WTC11 (cell line): ENCODE results near the gene FHIT.

Experiments
- ATF6 ChIP-seq: sonication (generic); formaldehyde crosslinking; IDR thresholded peaks from 2 replicates; pipeline ENCODE4 v1.8.1; 2023; ENCODE audit warnings: mild to moderate bottlenecking, missing genetic modification reagents
- CTCF ChIP-seq: fragments of 200-600 bp; IDR thresholded peaks from 2 replicates; pipeline ENCODE4 v1.8.0; 2022; ENCODE audit warnings: antibody characterized with exemption
- ESRRA ChIP-seq: sonication (generic); formaldehyde crosslinking; IDR thresholded peaks from 2 replicates; pipeline ENCODE4 v1.8.1; 2022; ENCODE audit warnings: mild to moderate bottlenecking, missing genetic modification reagents, borderline replicate concordance
- ETV6 ChIP-seq: sonication (generic); formaldehyde crosslinking; IDR thresholded peaks from 2 replicates; pipeline ENCODE4 v1.8.1; 2022; ENCODE audit warnings: mild to moderate bottlenecking, missing genetic modification reagents
- JUN ChIP-seq: sonication (generic); formaldehyde crosslinking; IDR thresholded peaks from 2 replicates; pipeline ENCODE4 v1.8.0; 2023; ENCODE audit warnings: mild to moderate bottlenecking, missing genetic modification reagents
- NR2C2 ChIP-seq: sonication (generic); formaldehyde crosslinking; IDR thresholded peaks from 2 replicates; pipeline ENCODE4 v1.8.0; 2022; ENCODE audit warnings: mild to moderate bottlenecking, missing genetic modification reagents
- SMAD3 ChIP-seq: sonication (generic); formaldehyde crosslinking; IDR thresholded peaks from 2 replicates; pipeline ENCODE4 v1.8.0; 2022; ENCODE audit warnings: missing genetic modification reagents, mild to moderate bottlenecking, borderline replicate concordance
- TCF7 ChIP-seq: sonication (generic); formaldehyde crosslinking; IDR thresholded peaks from 2 replicates; pipeline ENCODE4 v1.8.0; 2022; ENCODE audit warnings: mild to moderate bottlenecking, low read depth, missing genetic modification reagents, moderate library complexity
- USF2 ChIP-seq: sonication (generic); formaldehyde crosslinking; IDR thresholded peaks from 2 replicates; pipeline ENCODE4 v1.8.1; 2023; ENCODE audit warnings: mild to moderate bottlenecking, missing genetic modification reagents, moderate library complexity
- TF ChIP-seq, protein P1 (sequence below): sonication (generic); formaldehyde crosslinking; IDR thresholded peaks from 2 replicates; pipeline ENCODE4 v1.8.1; 2023; ENCODE audit warnings: mild to moderate bottlenecking, missing genetic modification reagents
- TF ChIP-seq, protein P2 (sequence below): sonication (generic); formaldehyde crosslinking; IDR thresholded peaks from 2 replicates; pipeline ENCODE4 v1.8.0; 2022; ENCODE audit warnings: mild to moderate bottlenecking, missing genetic modification reagents
- TF ChIP-seq, protein P3 (sequence below): sonication (generic); formaldehyde crosslinking; IDR thresholded peaks from 2 replicates; pipeline ENCODE4 v1.8.1; 2023; ENCODE audit warnings: mild to moderate bottlenecking, missing genetic modification reagents, moderate library complexity

- TF ChIP-seq, protein P1, sequence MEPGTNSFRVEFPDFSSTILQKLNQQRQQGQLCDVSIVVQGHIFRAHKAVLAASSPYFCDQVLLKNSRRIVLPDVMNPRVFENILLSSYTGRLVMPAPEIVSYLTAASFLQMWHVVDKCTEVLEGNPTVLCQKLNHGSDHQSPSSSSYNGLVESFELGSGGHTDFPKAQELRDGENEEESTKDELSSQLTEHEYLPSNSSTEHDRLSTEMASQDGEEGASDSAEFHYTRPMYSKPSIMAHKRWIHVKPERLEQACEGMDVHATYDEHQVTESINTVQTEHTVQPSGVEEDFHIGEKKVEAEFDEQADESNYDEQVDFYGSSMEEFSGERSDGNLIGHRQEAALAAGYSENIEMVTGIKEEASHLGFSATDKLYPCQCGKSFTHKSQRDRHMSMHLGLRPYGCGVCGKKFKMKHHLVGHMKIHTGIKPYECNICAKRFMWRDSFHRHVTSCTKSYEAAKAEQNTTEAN = no peak
- no peak for TF ChIP-seq CTCF
- TF ChIP-seq SMAD3 (CRISPR knock-in tag) = no peak
- TF ChIP-seq TCF7 (CRISPR knock-in tag) = no peak
- TF ChIP-seq, protein P2, sequence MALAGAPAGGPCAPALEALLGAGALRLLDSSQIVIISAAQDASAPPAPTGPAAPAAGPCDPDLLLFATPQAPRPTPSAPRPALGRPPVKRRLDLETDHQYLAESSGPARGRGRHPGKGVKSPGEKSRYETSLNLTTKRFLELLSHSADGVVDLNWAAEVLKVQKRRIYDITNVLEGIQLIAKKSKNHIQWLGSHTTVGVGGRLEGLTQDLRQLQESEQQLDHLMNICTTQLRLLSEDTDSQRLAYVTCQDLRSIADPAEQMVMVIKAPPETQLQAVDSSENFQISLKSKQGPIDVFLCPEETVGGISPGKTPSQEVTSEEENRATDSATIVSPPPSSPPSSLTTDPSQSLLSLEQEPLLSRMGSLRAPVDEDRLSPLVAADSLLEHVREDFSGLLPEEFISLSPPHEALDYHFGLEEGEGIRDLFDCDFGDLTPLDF (CRISPR knock-in tag) = no peak
- TF ChIP-seq ETV6 = no peak
- no peak for TF ChIP-seq USF2
- TF ChIP-seq NR2C2 (CRISPR knock-in tag) = no peak
- TF ChIP-seq, protein P3, sequence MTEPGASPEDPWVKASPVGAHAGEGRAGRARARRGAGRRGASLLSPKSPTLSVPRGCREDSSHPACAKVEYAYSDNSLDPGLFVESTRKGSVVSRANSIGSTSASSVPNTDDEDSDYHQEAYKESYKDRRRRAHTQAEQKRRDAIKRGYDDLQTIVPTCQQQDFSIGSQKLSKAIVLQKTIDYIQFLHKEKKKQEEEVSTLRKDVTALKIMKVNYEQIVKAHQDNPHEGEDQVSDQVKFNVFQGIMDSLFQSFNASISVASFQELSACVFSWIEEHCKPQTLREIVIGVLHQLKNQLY (CRISPR knock-in tag) = no peak
- TF ChIP-seq ESRRA (CRISPR knock-in tag) = no peak
- TF ChIP-seq JUN = no peak
- no peak for TF ChIP-seq ATF6 (CRISPR knock-in tag)
Observed at GRCh38 chr3:60839246-60839645, 412.0 kb downstream of the FHIT start.
